Bronchial epithelial cell (primary cell): ENCODE data around the gene TRPM3. TPM values are rescaled to one million over a fixed set of nuclear protein-coding genes. Genes with fewer than 3 reads are reported as not detected.

Experiments
- DNase-seq: peaks from one replicate; pipeline ENCODE4 v3.0.0-alpha.2; 2010; ENCODE audit warnings: low read depth
- FAIRE-seq: peaks from 2 replicates; lab custom pipeline; 2011; peaks lifted over from hg19 to GRCh38; lab: Jason Lieb, UNC
- H3K27me3 ChIP-seq: 2 replicates; pipeline ENCODE4 v1.5.1; 2011; ENCODE audit warnings: low read length; ENCODE audit not compliant: control insufficient read depth, insufficient read depth
- H3K36me3 ChIP-seq: 2 replicates; pipeline ENCODE4 v1.5.1; 2011; ENCODE audit warnings: low read length; ENCODE audit not compliant: control insufficient read depth, insufficient read depth
- H3K4me3 ChIP-seq: 2 replicates; pipeline ENCODE4 v1.5.1; 2011; ENCODE audit warnings: mild to moderate bottlenecking, low read depth, low read length, control low read depth
- CTCF ChIP-seq: IDR thresholded peaks from 2 replicates; pipeline ENCODE4 v1.5.1; 2011; ENCODE audit warnings: mild to moderate bottlenecking, moderate library complexity, low read length, control low read depth, inconsistent platforms; ENCODE audit not compliant: insufficient read depth, severe bottlenecking
- total RNA-seq: library from RNA; depleted of rRNA; stranded (reverse); fragments of >200 nt; gene quantifications from 2 replicates; pipeline ENCODE4 v1.2.1, GENCODE V29; 2014

The TRPM3 gene
- total RNA-seq, 1 donor from 2014 or later = not detected

DNA sequence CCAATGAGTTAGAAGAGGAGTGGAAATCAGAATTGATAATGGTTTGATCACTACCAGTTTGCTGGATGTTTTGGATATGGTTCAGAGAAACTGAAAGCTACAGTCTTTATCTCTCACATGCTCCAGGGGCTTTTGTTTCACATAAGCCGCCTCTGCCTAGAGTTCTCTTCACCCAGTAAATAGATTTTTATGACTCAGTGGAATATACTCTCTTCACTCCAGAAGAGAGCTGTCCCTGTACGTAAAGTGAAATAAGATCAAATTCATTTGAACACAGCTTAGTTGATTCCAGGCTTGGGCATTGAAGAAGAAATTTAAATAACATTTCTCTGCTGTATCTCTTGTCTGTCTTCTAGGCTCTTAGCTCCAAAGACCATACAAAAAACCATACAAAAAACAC lies 184.9 kb downstream of the TRPM3 start:
- FAIRE-seq = no peak
- H3K36me3 ChIP-seq = no peaks in the 10 kb centered on the region
- H3K27me3 ChIP-seq = no peaks in the 10 kb centered on the region
- no peak for DNase-seq
- no peak for TF ChIP-seq CTCF
- no peak overlapping the region for H3K4me3 ChIP-seq

- Histone ChIP-seq H3K4me3 (no peak overlapping the region), H3K27me3 (no peaks in the 10 kb centered on the region), H3K36me3 (no peaks in the 10 kb centered on the region)
- FAIRE-seq = no peak
- TF ChIP-seq CTCF = no peak
- no peak for DNase-seq
Measured at GRCh38 chr9:70935856-70936255, 185.6 kb downstream of the TRPM3 start.

- no peaks in the 10 kb centered on the region for H3K36me3 ChIP-seq
- no peak for DNase-seq
- no peak for FAIRE-seq
- no peak overlapping the region for H3K4me3 ChIP-seq
- no peaks in the 10 kb centered on the region for H3K27me3 ChIP-seq
- no peak for TF ChIP-seq CTCF
Measured at GRCh38 chr9:70934642-70935041, 186.8 kb downstream of the TRPM3 start.

DNA sequence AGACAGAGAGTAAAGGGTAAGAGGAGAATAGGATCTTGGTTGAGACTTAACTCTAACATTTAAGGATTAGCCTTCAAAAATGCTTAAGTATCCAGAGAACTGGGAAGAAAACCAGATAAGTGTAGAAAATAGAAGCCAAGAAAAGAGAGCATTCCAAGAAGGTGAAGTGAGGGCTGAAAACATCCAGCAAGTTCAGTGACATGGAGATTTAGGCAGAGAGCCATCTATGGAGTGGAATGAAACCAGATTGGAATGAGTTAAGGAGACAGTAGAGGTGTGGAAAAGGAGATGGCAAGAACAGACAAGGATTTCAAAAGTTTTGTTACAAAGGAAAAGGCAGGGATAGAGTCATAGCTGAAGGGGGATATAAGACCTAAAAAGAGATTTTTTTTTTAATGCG lies 188.1 kb downstream of the TRPM3 start:
- FAIRE-seq = no peak
- no peak for TF ChIP-seq CTCF
- H3K27me3 ChIP-seq = no peaks in the 10 kb centered on the region
- no peak overlapping the region for H3K4me3 ChIP-seq
- no peaks in the 10 kb centered on the region for H3K36me3 ChIP-seq
- DNase-seq = no peak

DNA sequence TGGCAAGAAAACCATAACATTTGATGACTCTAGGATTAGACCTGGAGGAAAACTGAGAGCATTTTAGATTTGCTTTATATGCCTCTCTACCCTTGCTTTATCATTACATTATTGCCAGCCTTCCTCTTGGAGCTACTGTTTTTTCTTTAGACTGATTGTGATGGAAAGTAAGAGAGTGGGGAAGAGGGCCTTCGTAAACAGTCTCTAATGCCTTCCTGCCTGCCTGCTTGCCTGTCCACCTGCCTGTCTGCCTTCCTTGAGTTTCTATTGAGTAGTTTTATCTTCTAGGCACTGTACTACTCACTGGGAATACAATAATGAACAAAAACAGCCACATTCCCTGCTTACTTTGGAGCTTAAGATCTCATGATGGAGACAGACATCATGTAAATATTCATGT lies 189.3 kb downstream of the TRPM3 start:
- no peaks in the 10 kb centered on the region for H3K36me3 ChIP-seq
- H3K27me3 ChIP-seq = no peaks in the 10 kb centered on the region
- no peak for TF ChIP-seq CTCF
- FAIRE-seq (no peak), DNase-seq (no peak)
- H3K4me3 ChIP-seq = no peak overlapping the region

DNA sequence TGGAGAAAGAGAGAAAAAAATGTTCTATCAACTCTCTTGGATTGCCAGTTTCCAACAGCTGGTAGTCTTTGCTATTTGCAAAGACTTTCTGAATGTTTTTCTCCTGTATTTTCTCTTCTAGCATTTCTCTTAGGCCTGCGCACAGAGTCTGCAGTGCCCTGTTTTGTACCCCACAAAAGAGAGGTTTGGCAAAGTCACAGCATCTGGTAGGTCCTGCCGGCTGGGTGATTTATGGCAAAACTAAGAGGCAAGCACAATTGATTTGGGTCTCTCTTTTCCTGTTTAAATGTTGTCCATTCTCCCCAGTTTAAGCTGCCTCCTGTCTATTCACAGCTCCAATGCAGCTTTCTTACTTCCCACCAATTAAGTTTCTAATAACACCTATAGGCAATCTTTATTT lies 193.9 kb downstream of the TRPM3 start:
- no peak for DNase-seq
- H3K27me3 ChIP-seq = no peaks in the 10 kb centered on the region
- TF ChIP-seq CTCF = no peak
- H3K4me3 ChIP-seq = no peak overlapping the region
- no peaks in the 10 kb centered on the region for H3K36me3 ChIP-seq
- FAIRE-seq = no peak
